GM20000 (cell line): Measurements from ENCODE around the gene CPTP.
"Not testable (repeated sequence)": the region's sequence is repeated elsewhere in the genome, so short reads cannot be mapped to it uniquely, and the experiment has no call there.

Source experiments
- DNase-seq: peaks from one replicate; pipeline ENCODE4 v3.0.0; 2012; ENCODE audit warnings: low spot score
- CTCF ChIP-seq: IDR thresholded peaks from 2 replicates; pipeline ENCODE4 v1.5.1; 2012; ENCODE audit warnings: mild to moderate bottlenecking, control low read depth; ENCODE audit errors: extremely low read depth, missing control alignments

Gene CPTP

GRCh38 chr1:1313500-1314236 is 10.9 kb upstream of the CPTP start:
- TF ChIP-seq CTCF, result no peak
- DNase-seq, result no peak

GRCh38 chr1:1314237-1314586 is 10.4 kb upstream of the CPTP start:
- no peak for DNase-seq
- TF ChIP-seq CTCF, result no peak

- no peak for TF ChIP-seq CTCF
- DNase-seq, result no peak
Observed at GRCh38 chr1:1314678-1315335, 9.8 kb upstream of the CPTP start.

- TF ChIP-seq CTCF, result no peak
- DNase-seq, result no peak
Observed at GRCh38 chr1:1315435-1315954, 9.1 kb upstream of the CPTP start.

GRCh38 chr1:1316199-1316598 is 8.4 kb upstream of the CPTP start:
- not testable (repeated sequence) for DNase-seq

- TF ChIP-seq CTCF, result no peak
- no peak for DNase-seq
Observed at GRCh38 chr1:1317420-1317819, 7.2 kb upstream of the CPTP start.

GRCh38 chr1:1318131-1318652 is 6.4 kb upstream of the CPTP start:
- no peak for DNase-seq

More at GRCh38 chr1:1318131-1318652, 6.4 kb upstream of the CPTP start:
- no peak for TF ChIP-seq CTCF
